ENCODE results near the gene TMEM200B.
A peak's percentile ranks its signal among the peaks of the same experiment; 100 is the strongest.
"Not testable (repeated sequence)": the region's sequence is repeated elsewhere in the genome, so short reads cannot be mapped to it uniquely, and the experiment has no call there.

The TMEM200B gene

GRCh38 chr1:29152046-29152805, 28.5 kb upstream of the TMEM200B start:
- H3K9me3 ChIP-seq, result no peaks in the 10 kb centered on the region
- H3K27me3 ChIP-seq (ENCODE audit: low read depth), result no peaks in the 10 kb centered on the region
- H3K4me3 ChIP-seq, result no peak overlapping the region
- no peak for DNase-seq (ENCODE audit: low spot score in 2 of 2)
- H3K4me1 ChIP-seq, result peaks cover 9% of the 10 kb centered on the region
- H3K36me3 ChIP-seq (replicated peaks), result peaks cover 95% of the 10 kb centered on the region
- in situ Hi-C loops (cut with MboI; ENCODE audit: low sequenced_read_pairs), result no loop called here

GRCh38 chr1:29150346-29150745, 26.6 kb upstream of the TMEM200B start:
- in situ Hi-C loops (cut with MboI; ENCODE audit: low sequenced_read_pairs); H3K9me3 ChIP-seq; H3K4me3 ChIP-seq; H3K4me1 ChIP-seq; H3K27me3 ChIP-seq (ENCODE audit: low read depth); DNase-seq (ENCODE audit: low spot score in 2 of 2): not testable (repeated sequence)
- peaks cover 100% of the 10 kb centered on the region for H3K36me3 ChIP-seq (replicated peaks)

- DNase-seq (ENCODE audit: low spot score in 2 of 2), result no peak
- Histone ChIP-seq H3K9me3 (no peaks in the 10 kb centered on the region), H3K36me3 (replicated peaks) (peaks cover 88% of the 10 kb centered on the region), H3K4me3 (no peak overlapping the region), H3K27me3 (ENCODE audit: low read depth) (no peaks in the 10 kb centered on the region), H3K4me1 (no peaks in the 10 kb centered on the region)
- in situ Hi-C loops (cut with MboI; ENCODE audit: low sequenced_read_pairs), result no loop called here
Measured at GRCh38 chr1:29148656-29149491, 25.2 kb upstream of the TMEM200B start.

- Histone ChIP-seq H3K27me3 (ENCODE audit: low read depth) (no peaks in the 10 kb centered on the region), H3K36me3 (replicated peaks) (peaks cover 64% of the 10 kb centered on the region), H3K9me3 (no peaks in the 10 kb centered on the region), H3K4me1 (no peaks in the 10 kb centered on the region), H3K4me3 (no peak overlapping the region)
- DNase-seq (ENCODE audit: low spot score in 2 of 2), result no peak
- in situ Hi-C loops (cut with MboI; ENCODE audit: low sequenced_read_pairs), result no loop called here
Measured at GRCh38 chr1:29145739-29146437, 22.2 kb upstream of the TMEM200B start.

- H3K4me1 ChIP-seq, result no peaks in the 10 kb centered on the region
- no peak overlapping the region for H3K4me3 ChIP-seq
- no peaks in the 10 kb centered on the region for H3K27me3 ChIP-seq (ENCODE audit: low read depth)
- H3K36me3 ChIP-seq (replicated peaks), result peaks cover 47% of the 10 kb centered on the region
- no peak for DNase-seq (ENCODE audit: low spot score in 2 of 2)
- H3K9me3 ChIP-seq, result no peaks in the 10 kb centered on the region
- in situ Hi-C loops (cut with MboI; ENCODE audit: low sequenced_read_pairs), result no loop called here
Measured at GRCh38 chr1:29144178-29144577, 20.5 kb upstream of the TMEM200B start.

GRCh38 chr1:29142714-29143113, 19.0 kb upstream of the TMEM200B start:
- H3K27me3 ChIP-seq (ENCODE audit: low read depth), result no peaks in the 10 kb centered on the region
- H3K4me3 ChIP-seq, result no peak overlapping the region
- in situ Hi-C loops (cut with MboI; ENCODE audit: low sequenced_read_pairs), result no loop called here
- no peak for DNase-seq (ENCODE audit: low spot score in 2 of 2)
- no peaks in the 10 kb centered on the region for H3K4me1 ChIP-seq
- peaks cover 32% of the 10 kb centered on the region for H3K36me3 ChIP-seq (replicated peaks)
- H3K9me3 ChIP-seq, result no peaks in the 10 kb centered on the region

DNA sequence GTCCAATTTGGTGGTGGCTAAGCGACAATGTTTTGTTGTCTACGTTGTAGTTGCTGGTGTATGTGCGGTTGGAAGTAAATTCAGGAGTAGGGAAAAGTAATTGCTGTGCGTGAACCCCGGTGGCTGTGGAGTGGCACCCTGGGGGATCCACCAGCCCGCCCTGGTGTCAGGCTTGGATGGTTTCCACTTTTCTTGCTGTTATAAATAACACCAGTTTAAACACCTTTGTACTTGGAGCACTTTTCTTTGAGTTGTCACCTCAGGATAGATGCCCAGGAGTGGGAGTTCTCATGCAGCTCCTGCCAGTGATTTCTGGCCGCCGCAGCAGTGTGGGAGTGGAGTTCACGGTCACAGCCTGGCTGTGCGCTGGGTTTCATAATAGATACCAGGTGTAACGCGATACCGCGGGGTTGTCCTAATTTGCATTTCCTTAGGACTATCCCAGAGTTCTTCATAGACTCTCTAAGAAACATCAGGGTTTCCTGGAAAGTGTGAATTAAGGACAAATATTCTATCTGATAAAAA, 12.8 kb upstream of the TMEM200B start:
- peak; percentile 40 to 62 for DNase-seq (ENCODE audit: low spot score in 2 of 2)
- Histone ChIP-seq H3K4me1 (peaks cover 3% of the 10 kb centered on the region), H3K9me3 (no peaks in the 10 kb centered on the region), H3K27me3 (ENCODE audit: low read depth) (no peaks in the 10 kb centered on the region), H3K36me3 (replicated peaks) (no peaks in the 10 kb centered on the region), H3K4me3 (no peak overlapping the region)
- in situ Hi-C loops (cut with MboI; ENCODE audit: low sequenced_read_pairs), result no loop called here

DNA sequence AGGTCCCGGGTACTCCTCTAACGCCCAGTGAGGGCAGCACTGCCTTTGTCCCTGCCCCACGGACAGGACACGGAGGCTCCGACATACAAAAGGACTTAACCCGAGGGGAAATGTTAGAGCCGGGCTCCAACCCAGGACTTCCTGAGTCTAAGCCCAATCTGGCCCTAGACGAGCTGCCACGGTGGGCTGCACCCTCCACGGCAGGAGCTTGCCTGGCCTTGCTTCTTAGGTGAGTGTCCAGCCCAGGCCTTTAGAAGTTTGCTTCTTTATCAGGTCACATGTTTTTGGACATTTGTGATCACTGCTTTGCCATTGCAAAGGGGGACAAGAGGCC, 11.0 kb upstream of the TMEM200B start:
- in situ Hi-C loops (cut with MboI; ENCODE audit: low sequenced_read_pairs), result no loop called here
- DNase-seq (ENCODE audit: low spot score in 2 of 2), result no peak
- Histone ChIP-seq H3K4me3 (no peak overlapping the region), H3K4me1 (peaks cover 3% of the 10 kb centered on the region), H3K9me3 (no peaks in the 10 kb centered on the region), H3K27me3 (ENCODE audit: low read depth) (no peaks in the 10 kb centered on the region), H3K36me3 (replicated peaks) (no peaks in the 10 kb centered on the region)

DNA sequence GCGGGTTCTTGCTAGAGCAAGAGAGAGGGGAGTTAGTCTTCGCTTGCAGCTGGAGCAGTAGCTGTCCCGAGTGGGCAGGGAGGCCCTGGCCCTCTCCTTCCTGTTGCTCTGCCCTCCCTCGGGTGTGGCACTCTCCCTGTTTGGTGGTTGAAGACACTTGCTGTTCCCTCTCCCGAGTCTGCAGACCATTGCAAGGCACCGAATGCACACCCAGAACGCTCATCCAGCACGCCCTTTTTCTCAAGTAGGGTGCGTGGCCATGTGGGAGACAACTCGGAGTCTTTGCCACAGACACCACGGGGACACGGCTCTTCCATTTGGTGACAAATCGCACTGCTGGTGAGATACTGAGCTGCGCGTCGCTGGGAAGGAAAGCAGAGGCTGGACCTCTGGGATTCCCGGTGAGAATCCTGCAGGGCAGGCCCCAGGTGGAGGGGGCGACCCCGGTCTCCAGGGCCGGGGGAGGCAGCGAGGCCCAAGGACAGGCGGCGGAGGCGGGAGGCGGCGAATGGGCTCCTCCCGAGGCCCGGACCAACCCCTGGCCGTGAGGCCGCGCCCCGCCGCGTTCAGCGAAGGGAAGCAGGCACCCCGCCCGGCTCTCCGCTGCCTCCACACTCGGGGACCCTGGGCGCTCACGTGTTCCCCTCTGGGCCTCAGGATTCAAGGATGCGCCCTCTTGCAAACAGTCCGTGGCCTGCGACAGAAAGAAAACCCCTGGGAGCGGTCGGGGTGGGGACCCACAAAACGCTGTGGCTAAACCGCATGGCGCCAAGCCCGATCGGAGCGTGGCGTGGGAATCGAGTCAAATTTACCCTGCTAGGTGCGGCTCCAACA, 10.4 kb upstream of the TMEM200B start:
- in situ Hi-C loops (cut with MboI; ENCODE audit: low sequenced_read_pairs), result no loop called here
- Histone ChIP-seq H3K4me1 (peaks cover 3% of the 10 kb centered on the region), H3K36me3 (replicated peaks) (no peaks in the 10 kb centered on the region), H3K4me3 (no peak overlapping the region), H3K27me3 (ENCODE audit: low read depth) (no peaks in the 10 kb centered on the region), H3K9me3 (no peaks in the 10 kb centered on the region)
- no peak for DNase-seq (ENCODE audit: low spot score in 2 of 2)

- in situ Hi-C loops (cut with MboI; ENCODE audit: low sequenced_read_pairs); H3K4me1 ChIP-seq; H3K27me3 ChIP-seq (ENCODE audit: low read depth); DNase-seq (ENCODE audit: low spot score in 2 of 2); H3K36me3 ChIP-seq (replicated peaks); H3K4me3 ChIP-seq; H3K9me3 ChIP-seq: not testable (repeated sequence)
Measured at GRCh38 chr1:29131056-29131455, 7.4 kb upstream of the TMEM200B start.

GRCh38 chr1:29129916-29130315, 6.2 kb upstream of the TMEM200B start:
- in situ Hi-C loops (cut with MboI; ENCODE audit: low sequenced_read_pairs), result no loop called here
- Histone ChIP-seq H3K36me3 (replicated peaks) (no peaks in the 10 kb centered on the region), H3K9me3 (no peaks in the 10 kb centered on the region), H3K27me3 (ENCODE audit: low read depth) (no peaks in the 10 kb centered on the region), H3K4me3 (no peak overlapping the region), H3K4me1 (peaks cover 1% of the 10 kb centered on the region; the same call in 1 of the 2 replicates)
- DNase-seq (ENCODE audit: low spot score in 2 of 2), result no peak

GRCh38 chr1:29128739-29129138, 5.0 kb upstream of the TMEM200B start:
- in situ Hi-C loops (cut with MboI; ENCODE audit: low sequenced_read_pairs), result no loop called here
- H3K36me3 ChIP-seq (replicated peaks), result no peaks in the 10 kb centered on the region
- H3K4me1 ChIP-seq, result peaks cover 2% of the 10 kb centered on the region; the same call in 1 of the 2 replicates
- no peak overlapping the region for H3K4me3 ChIP-seq
- H3K27me3 ChIP-seq (ENCODE audit: low read depth), result no peaks in the 10 kb centered on the region
- no peaks in the 10 kb centered on the region for H3K9me3 ChIP-seq
- DNase-seq (ENCODE audit: low spot score in 2 of 2), result no peak

GRCh38 chr1:29126198-29126597, 2.5 kb upstream of the TMEM200B start:
- H3K4me1 ChIP-seq, result peaks cover 2% of the 10 kb centered on the region; the same call in 1 of the 2 replicates
- H3K36me3 ChIP-seq (replicated peaks), result no peaks in the 10 kb centered on the region
- no peak overlapping the region for H3K4me3 ChIP-seq
- no peak for DNase-seq (ENCODE audit: low spot score in 2 of 2)
- no peaks in the 10 kb centered on the region for H3K9me3 ChIP-seq
- in situ Hi-C loops (cut with MboI; ENCODE audit: low sequenced_read_pairs), result no loop called here
- no peaks in the 10 kb centered on the region for H3K27me3 ChIP-seq (ENCODE audit: low read depth)
